Kidney epithelial cell (primary cell): Measurements from ENCODE around the gene SCN10A. TPM values are rescaled to one million over a fixed set of nuclear protein-coding genes. Genes with fewer than 3 reads are reported as not detected.

Experiments
- DNase-seq: peaks from one replicate; pipeline ENCODE4 v3.0.0-alpha.2; 2010; ENCODE audit warnings: low read depth
- H3K27me3 ChIP-seq: 2 replicates; pipeline ENCODE4 v1.6.0; 2011; ENCODE audit warnings: low read length; ENCODE audit not compliant: control insufficient read depth, insufficient read depth
- H3K36me3 ChIP-seq: 2 replicates; pipeline ENCODE4 v1.5.1; 2011; ENCODE audit warnings: low read length; ENCODE audit not compliant: control insufficient read depth, insufficient read depth
- H3K4me3 ChIP-seq: 2 replicates; pipeline ENCODE4 v1.5.1; 2011; ENCODE audit warnings: low read depth, mild to moderate bottlenecking, control low read depth, low read length
- CTCF ChIP-seq: IDR thresholded peaks from 2 replicates; pipeline ENCODE4 v1.5.1; 2011; ENCODE audit warnings: mild to moderate bottlenecking, moderate library complexity, low read length, control low read depth, inconsistent platforms; ENCODE audit not compliant: insufficient read depth, poor library complexity, severe bottlenecking
- total RNA-seq: library from RNA; depleted of rRNA; stranded (reverse); fragments of >200 nt; gene quantifications from 2 replicates; pipeline ENCODE4 v1.2.3, GENCODE V29; 2015

Gene SCN10A
- total RNA-seq, 1 donor from 2014 or later = not detected

- peak; percentile 9 for DNase-seq
- TF ChIP-seq CTCF = peak; percentile 97
- Histone ChIP-seq H3K27me3 (peaks cover 16% of the 10 kb centered on the region), H3K36me3 (no peaks in the 10 kb centered on the region), H3K4me3 (no peak overlapping the region)
Measured at GRCh38 chr3:38651153-38651789, 164.7 kb downstream of the SCN10A start.

DNA sequence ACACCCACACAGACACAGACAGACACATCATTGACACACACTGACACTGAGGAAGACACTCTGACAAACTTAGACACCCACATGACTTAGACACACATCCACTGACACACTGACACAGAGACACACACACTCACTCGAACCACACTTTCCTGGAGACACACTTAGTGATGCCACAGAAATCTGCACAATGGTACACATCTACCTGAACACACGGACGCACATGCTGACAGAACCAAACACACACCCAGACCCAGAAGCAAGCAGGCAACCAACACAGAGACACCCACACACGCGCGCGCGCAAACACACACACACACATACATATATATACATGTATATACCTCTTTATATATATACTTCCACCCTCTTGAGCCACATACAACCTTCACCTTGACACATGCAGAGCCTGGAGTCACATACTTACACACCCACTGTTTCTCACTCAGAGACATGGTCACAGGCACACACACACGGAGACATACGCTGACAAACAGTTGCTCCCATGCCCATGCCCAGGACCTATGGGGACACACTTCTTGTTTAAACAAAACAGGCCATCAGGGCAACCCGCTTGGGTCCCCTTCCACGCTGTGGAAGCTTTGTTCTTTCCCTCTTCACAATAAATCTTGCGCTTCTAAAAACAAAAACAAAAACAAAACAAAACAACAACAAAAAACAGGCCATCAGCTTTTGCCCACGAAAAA lies 165.6 kb downstream of the SCN10A start:
- Histone ChIP-seq H3K27me3 (peaks cover 16% of the 10 kb centered on the region), H3K4me3 (no peak overlapping the region), H3K36me3 (no peaks in the 10 kb centered on the region)
- TF ChIP-seq CTCF = no peak
- DNase-seq = no peak

DNA sequence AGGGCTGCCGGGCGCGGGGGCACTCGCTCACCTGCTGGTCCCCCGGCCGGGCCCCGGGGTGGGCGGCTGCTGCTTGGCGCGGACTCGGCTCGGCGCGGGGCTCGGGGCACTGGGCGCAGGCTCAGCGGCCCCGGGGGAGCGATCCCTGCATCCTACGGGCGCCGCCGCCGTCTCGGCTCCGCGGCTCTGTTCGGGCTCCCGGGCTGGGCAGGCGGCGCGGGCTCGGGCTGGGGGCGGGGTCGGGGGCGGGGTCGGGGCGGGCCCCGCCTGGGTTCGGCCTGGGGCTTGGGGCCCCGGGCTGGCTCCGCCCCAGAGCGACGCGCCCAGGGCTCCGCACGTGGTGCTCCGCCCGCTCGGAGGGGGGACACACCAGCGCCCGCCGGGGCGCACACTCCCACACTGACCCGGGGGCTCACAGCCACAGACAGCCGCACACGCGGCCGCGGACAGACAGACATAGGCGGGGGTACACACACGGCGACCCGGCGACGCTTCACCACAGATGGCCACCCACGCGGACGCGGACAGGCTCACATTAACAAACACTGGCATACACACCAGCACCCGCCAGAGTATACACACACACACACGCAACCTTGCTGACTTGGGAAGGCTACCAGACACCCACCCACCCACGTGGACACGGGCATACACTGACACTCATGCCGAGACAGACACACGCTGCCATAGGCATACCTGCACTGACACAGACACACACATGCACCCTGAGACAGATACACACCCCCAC lies 166.3 kb downstream of the SCN10A start, which contains the start of gene SCN5A:
SCN5A (minus strand) TSS at position 188 of the 748 bp plus-strand sequence. CDS start 16,380 bp downstream, outside the sequence.
- DNase-seq = no peak
- no peaks in the 10 kb centered on the region for H3K36me3 ChIP-seq
- peak within 1 kb of the TSS; percentile 40 for H3K4me3 ChIP-seq
- H3K27me3 ChIP-seq = peaks cover 16% of the 10 kb centered on the region
- TF ChIP-seq CTCF = no peak

DNA sequence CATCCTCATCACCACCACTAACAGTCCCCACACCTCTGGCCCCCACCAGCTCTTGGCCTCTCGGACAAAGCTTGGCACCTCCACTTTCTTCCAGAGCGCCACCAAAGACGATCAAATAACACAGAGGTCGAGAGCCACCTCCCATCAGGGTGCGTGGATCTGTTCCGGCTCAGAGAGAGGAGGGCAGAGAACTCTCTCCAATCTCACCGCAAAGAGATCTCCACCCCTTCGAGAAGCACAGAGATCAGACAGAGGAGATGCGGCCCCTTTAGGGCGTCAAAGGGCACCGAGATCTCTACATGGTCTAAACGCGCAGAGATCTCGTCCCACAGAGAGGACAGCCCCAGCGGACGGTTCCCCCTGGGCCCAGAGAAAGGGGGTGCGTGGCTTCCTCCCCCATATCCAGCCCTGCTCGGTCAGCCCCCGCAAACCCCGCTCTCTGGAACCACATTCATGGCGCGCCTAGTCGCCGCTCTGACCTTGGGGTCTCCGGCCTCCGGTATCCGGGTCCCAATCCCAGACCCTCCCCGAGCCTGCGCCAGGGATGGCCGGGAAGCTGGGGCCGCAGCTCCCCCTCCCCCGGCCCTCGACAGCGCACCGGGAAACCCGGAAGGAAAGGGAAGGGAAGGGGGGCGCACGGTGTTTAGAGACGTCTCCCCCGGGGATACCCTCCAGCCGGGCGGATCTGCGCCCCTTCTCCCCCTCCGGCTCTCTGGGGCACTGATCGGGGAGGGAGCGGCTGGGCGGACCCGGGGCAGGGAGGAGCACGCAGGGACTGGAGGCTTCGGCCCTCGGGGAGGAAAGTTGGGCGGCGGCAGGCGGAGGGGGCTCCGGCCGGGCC lies 167.1 kb downstream of the SCN10A start:
- no peak for TF ChIP-seq CTCF
- H3K4me3 ChIP-seq = peak overlapping the region; percentile 40
- no peak for DNase-seq
- peaks cover 14% of the 10 kb centered on the region for H3K27me3 ChIP-seq
- no peaks in the 10 kb centered on the region for H3K36me3 ChIP-seq

GRCh38 chr3:38648024-38648658 lies 167.9 kb downstream of the SCN10A start:
- DNase-seq = no peak
- TF ChIP-seq CTCF = no peak
- Histone ChIP-seq H3K36me3 (no peaks in the 10 kb centered on the region), H3K27me3 (peaks cover 11% of the 10 kb centered on the region), H3K4me3 (no peak overlapping the region)
